Endometrium (tissue), 2 donors: ENCODE results near the gene ANKRD29.
A peak's percentile ranks its signal among the peaks of the same experiment; 100 is the strongest.

Experiments used
- FAIRE-seq: peaks from 2 replicates; lab custom pipeline; 2012; peaks lifted over from hg19 to GRCh38; lab: Jason Lieb, UNC
- donor health status: control.
- donor health status: control.

Gene ANKRD29

GRCh38 chr18:23662309-23663263 is at the start of gene ANKRD29:
Gene ANKRD29 (minus strand): TSS chr18:23662911. CDS start chr18:23662730, 181 bp downstream.
- FAIRE-seq = no peak

GRCh38 chr18:23712445-23712844 is 49.7 kb upstream of the ANKRD29 start:
- no peak for FAIRE-seq

GRCh38 chr18:23711426-23711825 is 48.7 kb upstream of the ANKRD29 start:
- no peak for FAIRE-seq

- no peak for FAIRE-seq
These were observed 48.2 kb upstream of the ANKRD29 start for GRCh38 chr18:23710946-23711345.

GRCh38 chr18:23710068-23710527 is 47.4 kb upstream of the ANKRD29 start:
- no peak for FAIRE-seq

GRCh38 chr18:23706971-23707640 is 44.4 kb upstream of the ANKRD29 start:
- FAIRE-seq = no peak

GRCh38 chr18:23704806-23705205 is 42.1 kb upstream of the ANKRD29 start:
- no peak for FAIRE-seq

GRCh38 chr18:23703987-23704384 is 41.3 kb upstream of the ANKRD29 start:
- FAIRE-seq = no peak

- peak; percentile 21 for FAIRE-seq
These were observed 40.6 kb upstream of the ANKRD29 start for GRCh38 chr18:23703057-23703986.

- no peak for FAIRE-seq
These were observed 39.9 kb upstream of the ANKRD29 start for GRCh38 chr18:23702606-23703005.

- no peak for FAIRE-seq
These were observed 38.9 kb upstream of the ANKRD29 start for GRCh38 chr18:23701544-23702064.

GRCh38 chr18:23701017-23701416 is 38.3 kb upstream of the ANKRD29 start:
- no peak for FAIRE-seq

GRCh38 chr18:23694637-23695430 is 32.1 kb upstream of the ANKRD29 start:
- no peak for FAIRE-seq

GRCh38 chr18:23693846-23694245 is 31.1 kb upstream of the ANKRD29 start:
- no peak for FAIRE-seq

- no peak for FAIRE-seq
These were observed 27.9 kb upstream of the ANKRD29 start for GRCh38 chr18:23690505-23691068.

- no peak for FAIRE-seq
These were observed 27.1 kb upstream of the ANKRD29 start for GRCh38 chr18:23689616-23690504.

GRCh38 chr18:23689031-23689615 is 26.4 kb upstream of the ANKRD29 start, which contains the start of gene LAMA3:
Gene LAMA3 (plus strand): TSS chr18:23689453. CDS start chr18:23689684, 231 bp downstream.
- FAIRE-seq = no peak

- no peak for FAIRE-seq
These were observed 25.8 kb upstream of the ANKRD29 start for GRCh38 chr18:23688528-23688927.
